OCI-LY3 (cell line): Measurements from ENCODE around the gene PALD1.

ENCODE experiments used
- H2AFZ ChIP-seq: fragments of 200-600, 300-600 bp; shearing (Covaris generic); 2 replicates; pipeline ENCODE4 v1.6.0; 2014; ENCODE audit warnings: antibody characterized with exemption, low read depth, low read length
- H3K27ac ChIP-seq: fragments of 200-600, 300-600 bp; sonication (generic); 2 replicates; pipeline ENCODE4 v1.5.1; 2014; ENCODE audit warnings: mild to moderate bottlenecking, low read length, moderate library complexity, mixed read lengths
- H3K27me3 ChIP-seq: fragments of 200-600, 300-600 bp; sonication (generic); 2 replicates; pipeline ENCODE4 v1.6.1; 2014; ENCODE audit warnings: low read depth, low read length, mixed read lengths
- H3K36me3 ChIP-seq: fragments of 200-600, 300-600 bp; sonication (generic); replicated peaks from 2 replicates; pipeline ENCODE3; 2014; ENCODE audit warnings: low read depth, low read length, mixed read lengths
- H3K4me1 ChIP-seq: fragments of 300-600, 200-600 bp; sonication (generic); 2 replicates; pipeline ENCODE4 v1.6.1; 2014; ENCODE audit warnings: low read length, mixed read lengths
- H3K4me2 ChIP-seq: fragments of 200-600, 300-600 bp; sonication (generic); 2 replicates; pipeline ENCODE4 v1.6.1; 2014; ENCODE audit warnings: low read length, mixed read lengths
- H3K4me3 ChIP-seq: fragments of 300-600, 200-600 bp; sonication (generic); 2 replicates; pipeline ENCODE4 v1.5.1; 2014; ENCODE audit warnings: antibody characterized with exemption, mild to moderate bottlenecking, low read length, moderate library complexity
- H3K79me2 ChIP-seq: fragments of 300-600, 200-600 bp; shearing (Covaris generic); 2 replicates; pipeline ENCODE4 v1.6.1; 2014; ENCODE audit warnings: mild to moderate bottlenecking, low read length, mixed read lengths
- H3K9ac ChIP-seq: fragments of 300-600, 200-600 bp; shearing (Covaris generic); 2 replicates; pipeline ENCODE4 v1.6.0; 2014; ENCODE audit warnings: mild to moderate bottlenecking, low read length, moderate library complexity
- H3K9me3 ChIP-seq: fragments of 200-600, 300-600 bp; shearing (Covaris generic); 2 replicates; pipeline ENCODE4 v1.6.1; 2014; ENCODE audit warnings: low read length, mixed read lengths; ENCODE audit not compliant: insufficient read depth
- H4K20me1 ChIP-seq: fragments of 200-600, 300-600 bp; sonication (generic); 2 replicates; pipeline ENCODE4 v1.6.1; 2016; ENCODE audit warnings: low read length, mixed read lengths; ENCODE audit not compliant: insufficient read depth
- CTCF ChIP-seq: fragments of 200-600, 300-600 bp; sonication (generic); IDR thresholded peaks from 2 replicates; pipeline ENCODE4 v1.5.1; 2014; ENCODE audit warnings: antibody characterized with exemption, low read length, low read depth
- EZH2phosphoT487 ChIP-seq: fragments of 200-600 bp; shearing (Covaris generic); IDR thresholded peaks from 2 replicates; pipeline ENCODE4 v1.6.1; 2018; ENCODE audit warnings: antibody characterized with exemption, mixed run types, low read depth

PALD1 gene

DNA sequence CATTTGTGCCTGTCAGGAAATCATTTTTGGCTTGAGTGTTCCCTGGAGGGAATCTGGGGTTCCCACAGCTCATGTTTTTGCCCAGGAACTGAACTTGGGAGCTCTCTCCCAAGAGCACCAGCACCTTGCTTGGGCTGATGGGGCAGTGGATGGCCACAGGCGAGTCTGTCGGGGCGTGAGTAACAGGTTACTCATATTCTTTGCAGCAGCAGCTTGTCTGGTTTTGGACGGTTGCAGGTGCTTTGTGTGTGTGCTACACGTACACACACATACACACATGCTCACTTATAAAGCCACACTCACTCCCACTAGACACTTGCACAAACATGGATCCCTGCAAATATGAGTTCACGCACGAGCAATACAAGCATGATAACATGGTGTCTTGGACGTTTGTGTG, 2.9 kb upstream of the PALD1 start:
- Histone ChIP-seq H3K9ac (no peak overlapping the region), H3K4me2 (no peak overlapping the region), H3K36me3 (no peaks in the 10 kb centered on the region), H3K27ac (no peak overlapping the region), H4K20me1 (no peaks in the 10 kb centered on the region; the same call in 1 of the 2 replicates), H2AFZ (no peak overlapping the region), H3K79me2 (peaks cover 20% of the 10 kb centered on the region), H3K4me3 (no peak overlapping the region), H3K9me3 (no peaks in the 10 kb centered on the region), H3K27me3 (no peaks in the 10 kb centered on the region), H3K4me1 (peaks cover 19% of the 10 kb centered on the region)
- no peak for TF ChIP-seq EZH2phosphoT487
- TF ChIP-seq CTCF, result no peak

DNA sequence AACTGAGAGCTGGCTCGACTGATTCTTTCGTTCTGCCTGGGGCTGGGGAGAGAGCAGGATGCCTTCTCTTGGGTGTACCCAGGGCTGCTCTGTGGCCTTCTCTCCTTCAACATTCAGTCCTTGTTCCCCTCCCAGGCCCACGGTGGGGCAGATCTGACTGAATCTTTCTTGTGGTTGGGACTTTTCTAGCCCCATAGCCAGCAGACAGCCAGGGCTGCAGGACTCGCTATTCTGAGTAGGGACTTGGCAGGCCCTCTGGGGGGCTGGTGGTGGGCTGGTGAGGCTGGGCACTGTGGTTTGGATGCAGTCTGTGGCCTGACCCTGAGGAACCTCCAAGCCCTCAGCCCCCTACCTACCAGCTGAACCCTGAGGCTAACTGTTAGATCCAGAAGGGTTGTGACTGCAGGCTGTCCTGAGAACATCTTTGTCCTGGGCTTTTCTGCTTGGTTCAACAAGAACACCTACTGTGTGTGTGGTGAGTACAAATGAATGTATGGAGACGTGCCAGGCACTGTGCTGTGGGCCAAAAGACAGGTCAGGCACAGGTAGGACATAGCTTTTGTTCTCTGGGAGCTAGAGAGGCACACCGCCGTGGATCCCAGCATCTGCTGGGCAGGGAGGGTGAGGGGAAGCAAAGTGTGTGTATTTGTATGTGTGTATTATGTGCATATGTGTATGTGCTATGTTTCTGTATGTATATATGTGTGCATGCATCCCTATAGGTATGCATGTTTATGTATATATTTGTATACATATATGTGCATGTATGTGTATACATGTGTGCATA, 2.1 kb upstream of the PALD1 start:
- H3K4me2 ChIP-seq, result no peak overlapping the region
- H3K27ac ChIP-seq, result no peak overlapping the region
- peaks cover 4% of the 10 kb centered on the region for H3K36me3 ChIP-seq
- peaks cover 28% of the 10 kb centered on the region for H3K79me2 ChIP-seq
- H3K27me3 ChIP-seq, result no peaks in the 10 kb centered on the region
- H3K4me1 ChIP-seq, result peaks cover 24% of the 10 kb centered on the region
- peaks cover 2% of the 10 kb centered on the region; the same call in 1 of the 2 replicates for H4K20me1 ChIP-seq
- no peak for TF ChIP-seq CTCF
- no peak for TF ChIP-seq EZH2phosphoT487
- H2AFZ ChIP-seq, result no peak overlapping the region
- no peak overlapping the region for H3K9ac ChIP-seq
- no peaks in the 10 kb centered on the region for H3K9me3 ChIP-seq
- no peak overlapping the region for H3K4me3 ChIP-seq

DNA sequence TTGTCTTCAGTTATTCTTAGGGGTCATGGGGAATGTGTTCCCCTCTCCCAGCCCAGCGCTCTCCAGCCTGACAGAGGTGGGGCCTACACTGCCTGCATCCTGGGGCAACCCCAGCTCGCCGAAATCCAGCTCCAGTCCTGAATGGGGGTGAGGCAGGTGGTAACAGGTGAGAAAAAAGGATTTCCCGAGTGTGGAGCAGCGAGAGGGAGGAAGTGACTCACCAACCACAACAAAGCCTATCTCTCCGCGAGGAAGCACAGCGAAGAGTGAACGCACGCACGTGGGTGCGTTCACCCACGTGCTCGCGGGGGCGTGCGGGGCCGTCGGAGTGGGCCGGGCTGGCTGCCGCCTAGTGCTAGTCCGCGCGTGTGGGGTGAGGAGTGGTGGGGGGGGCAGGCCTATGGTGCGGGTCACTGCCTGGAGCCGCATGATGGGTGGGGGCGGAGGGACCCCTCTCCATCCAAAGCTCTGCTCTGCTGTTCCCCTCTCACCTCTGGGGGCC, 855 bp upstream of the PALD1 start:
- peak overlapping the region; percentile 97 for H3K4me3 ChIP-seq
- no peak overlapping the region for H3K27ac ChIP-seq
- H3K36me3 ChIP-seq, result peaks cover 4% of the 10 kb centered on the region
- no peaks in the 10 kb centered on the region for H3K9me3 ChIP-seq
- peaks cover 24% of the 10 kb centered on the region for H3K4me1 ChIP-seq
- peak overlapping the region; percentile 99 for H3K4me2 ChIP-seq
- peaks cover 7% of the 10 kb centered on the region; the same call in 1 of the 2 replicates for H4K20me1 ChIP-seq
- peak overlapping the region; percentile 23; the same call in 1 of the 2 replicates for H2AFZ ChIP-seq
- H3K9ac ChIP-seq, result peak overlapping the region; percentile 93; the same call in 1 of the 2 replicates
- H3K79me2 ChIP-seq, result peaks cover 40% of the 10 kb centered on the region
- TF ChIP-seq CTCF (no peak), EZH2phosphoT487 (no peak)
- H3K27me3 ChIP-seq, result no peaks in the 10 kb centered on the region

DNA sequence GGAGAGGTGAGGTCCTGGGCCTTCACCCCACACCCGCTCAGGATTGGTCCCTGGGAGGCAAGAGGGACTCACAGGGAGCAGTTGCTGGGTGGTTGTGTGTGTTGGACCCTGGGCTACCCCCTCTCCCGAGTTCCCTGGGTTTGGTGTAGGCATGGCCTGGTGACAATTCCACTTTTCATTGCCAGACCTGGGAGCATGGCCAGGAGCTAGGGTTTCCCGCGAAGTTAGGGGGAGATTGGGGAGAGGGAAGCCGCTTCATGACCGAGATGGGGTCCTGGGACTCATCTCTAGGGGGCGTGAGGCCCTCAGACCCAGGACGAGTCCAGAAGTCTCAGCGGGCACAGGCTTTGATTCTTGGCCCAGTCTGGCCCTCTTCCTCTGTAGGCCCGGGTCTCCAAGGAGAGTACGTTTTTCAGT, 606 bp downstream of the PALD1 start:
- Histone ChIP-seq H3K9me3 (no peaks in the 10 kb centered on the region), H3K4me1 (peaks cover 24% of the 10 kb centered on the region), H3K36me3 (peaks cover 4% of the 10 kb centered on the region), H3K4me3 (peak overlapping the region; percentile 97), H3K27me3 (no peaks in the 10 kb centered on the region), H4K20me1 (peaks cover 7% of the 10 kb centered on the region; the same call in 1 of the 2 replicates), H2AFZ (no peak overlapping the region), H3K79me2 (peaks cover 42% of the 10 kb centered on the region), H3K9ac (peak overlapping the region; percentile 93), H3K4me2 (peak overlapping the region; percentile 99), H3K27ac (peak overlapping the region; percentile 42)
- no peak for TF ChIP-seq EZH2phosphoT487
- peak; percentile 43 for TF ChIP-seq CTCF
